Smooth muscle cell (in vitro differentiated cells): Measurements from ENCODE around the gene ADGRG3. TPM values are rescaled to one million over a fixed set of nuclear protein-coding genes. Genes with fewer than 3 reads are reported as not detected.

Source experiments
- DNase-seq: peaks from one replicate; lab custom pipeline; 2025; ENCODE audit not compliant: unreplicated experiment; lab: John Stamatoyannopoulos, UW
- H2AFZ ChIP-seq: fragments of 200-600 bp; sonication (generic); 2 replicates; pipeline ENCODE4 v1.6.0; 2016; ENCODE audit warnings: antibody characterized with exemption, low read depth, mild to moderate bottlenecking
- H3F3A ChIP-seq: fragments of 200-600 bp; sonication (generic); 2 replicates; pipeline ENCODE4 v1.6.0; 2017; ENCODE audit warnings: antibody characterized with exemption, low read depth
- H3K27ac ChIP-seq: fragments of 200-600 bp; sonication (generic); 2 replicates; pipeline ENCODE4 v1.5.1; 2016; ENCODE audit warnings: low read depth, mild to moderate bottlenecking
- H3K27me3 ChIP-seq: fragments of 200-600 bp; sonication (generic); 2 replicates; pipeline ENCODE4 v1.6.1; 2016; ENCODE audit warnings: low read depth, mild to moderate bottlenecking
- H3K36me3 ChIP-seq: fragments of 200-600 bp; sonication (generic); 2 replicates; pipeline ENCODE4 v1.5.1; 2016; ENCODE audit warnings: low read depth
- H3K4me1 ChIP-seq: fragments of 200-600 bp; sonication (generic); 2 replicates; pipeline ENCODE4 v1.5.1; 2016; ENCODE audit warnings: low read depth
- H3K4me2 ChIP-seq: fragments of 200-600 bp; sonication (generic); 2 replicates; pipeline ENCODE4 v1.6.0; 2016; ENCODE audit warnings: mild to moderate bottlenecking
- H3K4me3 ChIP-seq: fragments of 200-600 bp; sonication (generic); 2 replicates; pipeline ENCODE4 v1.5.1; 2016; ENCODE audit warnings: mild to moderate bottlenecking
- H3K79me2 ChIP-seq: fragments of 200-600 bp; sonication (generic); 2 replicates; pipeline ENCODE4 v1.6.0; 2016; ENCODE audit warnings: low read depth, mild to moderate bottlenecking
- H3K9ac ChIP-seq: fragments of 200-600 bp; sonication (generic); 2 replicates; pipeline ENCODE4 v1.6.0; 2016; ENCODE audit warnings: low read depth
- H3K9me3 ChIP-seq: fragments of 200-600 bp; sonication (generic); replicated peaks from 2 replicates; pipeline ENCODE4 v1.5.1; 2016; ENCODE audit warnings: low read depth
- H4K20me1 ChIP-seq: fragments of 200-600 bp; sonication (generic); 2 replicates; pipeline ENCODE4 v1.6.0; 2016; ENCODE audit warnings: low read depth
- CTCF ChIP-seq: fragments of 200-600 bp; sonication (generic); IDR thresholded peaks from 2 replicates; pipeline ENCODE4 v1.5.1; 2017; ENCODE audit warnings: borderline replicate concordance, mild to moderate bottlenecking, antibody characterized with exemption; ENCODE audit not compliant: insufficient read depth, poor library complexity, severe bottlenecking
- WGBS: methylation state at CpG from one replicate; pipeline ENCODE4 v1.1.7; 2016; ENCODE audit warnings: low lambda C conversion rate; 5-methylcytosine and 5-hydroxymethylcytosine counted together
- polyA plus RNA-seq: library from polyadenylated mRNA; unstranded; fragments of >200 nt; fragmentation: Nextera tagmentation; extraction: Ambion mirVana; gene quantifications from 2 replicates; pipeline ENCODE4 v1.2.1, GENCODE V29; 2016
- total RNA-seq: library from RNA; depleted of rRNA; stranded (reverse); fragments of >200 nt; gene quantifications from 2 replicates; pipeline ENCODE4 v1.2.3, GENCODE V29; 2014

The ADGRG3 gene
- total and polyA plus RNA-seq, 2 experiments from 2014 or later = 0.13 TPM; not detected in 1

DNA sequence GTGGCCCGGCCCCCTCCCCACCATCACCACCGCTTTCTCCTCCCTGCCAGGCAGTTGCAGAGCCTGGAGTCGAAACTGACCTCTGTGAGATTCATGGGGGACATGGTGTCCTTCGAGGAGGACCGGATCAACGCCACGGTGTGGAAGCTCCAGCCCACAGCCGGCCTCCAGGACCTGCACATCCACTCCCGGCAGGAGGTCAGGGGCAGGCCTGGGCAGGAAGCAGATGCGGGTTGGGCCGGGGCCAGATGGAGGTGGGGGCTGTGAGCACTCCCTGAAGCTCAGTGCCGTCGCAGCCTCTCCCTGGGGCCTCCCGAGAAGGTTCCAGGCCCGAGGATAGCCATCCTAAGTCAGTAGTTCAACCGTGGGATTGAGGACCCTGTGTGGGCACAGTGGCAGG is 14.2 kb upstream of the ADGRG3 start:
- Histone ChIP-seq H3K4me3 (no peak overlapping the region), H2AFZ (no peak overlapping the region), H3K27ac (no peak overlapping the region), H3F3A (no peaks in the 10 kb centered on the region), H3K36me3 (no peaks in the 10 kb centered on the region), H3K4me1 (no peaks in the 10 kb centered on the region), H3K27me3 (no peaks in the 10 kb centered on the region), H3K79me2 (no peaks in the 10 kb centered on the region), H4K20me1 (peaks cover 6% of the 10 kb centered on the region), H3K9me3 (no peaks in the 10 kb centered on the region), H3K9ac (no peak overlapping the region), H3K4me2 (no peak overlapping the region)
- no peak for TF ChIP-seq CTCF
- WGBS = 87% methylated on average over 12 of the region's 16 CpGs
- DNase-seq = no peak

GRCh38 chr16:57656342-57656955 is 11.7 kb upstream of the ADGRG3 start:
- H3K79me2 ChIP-seq = no peaks in the 10 kb centered on the region
- DNase-seq = no peak
- H3K4me2 ChIP-seq = no peak overlapping the region
- no peaks in the 10 kb centered on the region for H3K4me1 ChIP-seq
- H3K27me3 ChIP-seq = no peaks in the 10 kb centered on the region
- no peak overlapping the region for H3K9ac ChIP-seq
- no peak overlapping the region for H2AFZ ChIP-seq
- no peak overlapping the region for H3K27ac ChIP-seq
- no peaks in the 10 kb centered on the region for H3K9me3 ChIP-seq
- WGBS = 91% methylated on average over 11 of the region's 11 CpGs
- no peak for TF ChIP-seq CTCF
- H3K4me3 ChIP-seq = no peak overlapping the region
- no peaks in the 10 kb centered on the region for H3F3A ChIP-seq
- H3K36me3 ChIP-seq = no peaks in the 10 kb centered on the region
- no peaks in the 10 kb centered on the region for H4K20me1 ChIP-seq

GRCh38 chr16:57657228-57657627 is 10.9 kb upstream of the ADGRG3 start:
- no peaks in the 10 kb centered on the region for H3K4me1 ChIP-seq
- H3K4me3 ChIP-seq = no peak overlapping the region
- H3K9me3 ChIP-seq = no peaks in the 10 kb centered on the region
- H3K4me2 ChIP-seq = no peak overlapping the region
- no peaks in the 10 kb centered on the region for H4K20me1 ChIP-seq
- H3K9ac ChIP-seq = no peak overlapping the region
- WGBS = 93% methylated on average over 9 of the region's 13 CpGs
- H3K27me3 ChIP-seq = no peaks in the 10 kb centered on the region
- H3K79me2 ChIP-seq = no peaks in the 10 kb centered on the region
- TF ChIP-seq CTCF = no peak
- DNase-seq = no peak
- H3K27ac ChIP-seq = no peak overlapping the region
- no peak overlapping the region for H2AFZ ChIP-seq
- H3K36me3 ChIP-seq = no peaks in the 10 kb centered on the region
- H3F3A ChIP-seq = no peaks in the 10 kb centered on the region
